Natural killer cell (primary cell): ENCODE data around the gene SEC16A. TPM values are rescaled to one million over a fixed set of nuclear protein-coding genes. Genes with fewer than 3 reads are reported as not detected.

Source experiments
- ATAC-seq, 3 donors: fragments of 150-1000 bp in 2 of 3; fragments of 200-7000 bp in 1 of 3; cut with Tn5 transposase; 1 replicate in 1 of 3; 2 replicates in 2 of 3; pipeline ENCODE4 v1.10.0; 2021; ENCODE audit warnings: mild to moderate bottlenecking in 2 of 3, moderate library complexity in 2 of 3
- DNase-seq, 2 donors: peaks; one replicate each; pipeline versions ENCODE4 v3.0.0 to v3.0.0-alpha.2; 2013 to 2021; ENCODE audit warnings: mixed read lengths in 1 of 2
- H3K27ac ChIP-seq: one replicate; pipeline ENCODE4 v1.5.1; 2013; ENCODE audit warnings: mild to moderate bottlenecking, low read length
- H3K27me3 ChIP-seq: one replicate; pipeline ENCODE4 v1.6.1; 2013; ENCODE audit warnings: low read length; ENCODE audit not compliant: control insufficient read depth, insufficient read depth
- H3K36me3 ChIP-seq: one replicate; pipeline ENCODE4 v1.6.1; 2013; ENCODE audit warnings: low read length; ENCODE audit not compliant: control insufficient read depth, insufficient read depth
- H3K4me1 ChIP-seq: one replicate; pipeline ENCODE4 v1.6.1; 2013; ENCODE audit warnings: low read length; ENCODE audit not compliant: control insufficient read depth, insufficient read depth
- H3K4me3 ChIP-seq: one replicate; pipeline ENCODE4 v1.5.1; 2013; ENCODE audit warnings: low read length
- H3K9me3 ChIP-seq: one replicate; pipeline ENCODE4 v1.6.1; 2013; ENCODE audit warnings: low read length; ENCODE audit not compliant: control insufficient read depth, insufficient read depth
- H3K27ac Mint-ChIP-seq, 2 donors: one replicate each; pipeline ENCODE4 v1.8.0; 2022; ENCODE audit warnings: mild to moderate bottlenecking in 2 of 2, mixed read lengths in 2 of 2, moderate library complexity in 1 of 2
- H3K27me3 Mint-ChIP-seq, 2 donors: one replicate each; pipeline ENCODE4 v1.8.0; 2022; ENCODE audit warnings: low read depth in 2 of 2, mixed read lengths in 2 of 2
- H3K36me3 Mint-ChIP-seq: one replicate; pipeline ENCODE4 v1.8.0; 2022; ENCODE audit warnings: mixed read lengths
- H3K4me1 Mint-ChIP-seq, 2 donors: one replicate each; pipeline ENCODE4 v1.8.0; 2022; ENCODE audit warnings: mixed read lengths in 2 of 2
- H3K4me3 Mint-ChIP-seq: one replicate; pipeline ENCODE4 v1.8.0; 2022; ENCODE audit warnings: mild to moderate bottlenecking, moderate library complexity, mixed read lengths
- H3K9me3 Mint-ChIP-seq, 2 donors: one replicate each; pipeline ENCODE4 v1.8.0; 2022; ENCODE audit warnings: mixed read lengths in 2 of 2
- WGBS: methylation state at CpG from one replicate; pipeline ENCODE4 v1.1.7; 2013; ENCODE audit warnings: missing lambda C conversion rate; ENCODE audit not compliant: insufficient coverage; 5-methylcytosine and 5-hydroxymethylcytosine counted together
- intact Hi-C: fragments of 100-400 bp; cut with micrococcal nuclease; formaldehyde crosslinking; loops from one replicate; pipeline ENCODE4 v1.14.2; 2022
- total RNA-seq, 4 donors: library from RNA; stranded (reverse); fragments of 120-200 nt in 1 of 4; gene quantifications; one replicate each; pipeline versions ENCODE4 v1.2.3 to v1.2.4, GENCODE V29; 2013 to 2022
- TF ChIP-seq, protein P1 (sequence below): fragments of 200-600 bp; IDR thresholded peaks from one replicate; pipeline ENCODE4 v1.8.0; 2022; ENCODE audit warnings: antibody characterized with exemption

SEC16A gene
- total RNA-seq, 3 donors from 2014 or later (not counting 1 experiment from before 2014, with no cell fraction given): 84.3 to 89.0 (median 87.1) TPM

DNA sequence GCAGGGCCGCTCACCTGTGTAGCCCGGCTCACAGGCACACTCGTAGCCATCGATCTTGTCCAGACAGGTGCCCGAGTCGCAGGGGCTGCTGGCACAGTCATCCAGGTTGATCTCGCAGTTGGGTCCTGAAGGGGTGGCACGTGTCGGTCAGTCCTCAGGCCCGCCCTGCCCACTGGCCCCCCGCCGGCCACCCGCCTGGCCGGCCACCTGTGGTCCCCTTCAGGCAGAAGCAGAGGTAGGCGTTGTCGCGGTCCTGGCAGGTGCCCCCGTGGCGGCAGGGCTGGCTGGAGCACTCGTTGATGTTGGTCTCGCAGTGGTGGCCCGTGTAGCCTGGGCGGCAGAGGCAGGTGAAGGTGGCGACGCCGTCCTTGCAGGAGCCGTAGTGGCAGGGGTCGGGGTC lies 32.4 kb upstream of the SEC16A start:
- ATAC-seq (no peak), DNase-seq (no peak)
- Mint-ChIP-seq H3K36me3 (no peaks in the 10 kb centered on the region), H3K27me3 (no peaks in the 10 kb centered on the region), H3K9me3 (no peaks in the 10 kb centered on the region), H3K27ac (no peak overlapping the region), H3K4me3 (no peak overlapping the region), H3K4me1 (no peaks in the 10 kb centered on the region)
- Histone ChIP-seq H3K27me3 (no peaks in the 10 kb centered on the region), H3K4me1 (no peaks in the 10 kb centered on the region), H3K9me3 (no peaks in the 10 kb centered on the region), H3K36me3 (peaks cover 95% of the 10 kb centered on the region), H3K27ac (no peak overlapping the region), H3K4me3 (no peak overlapping the region)
- TF ChIP-seq, protein P1, sequence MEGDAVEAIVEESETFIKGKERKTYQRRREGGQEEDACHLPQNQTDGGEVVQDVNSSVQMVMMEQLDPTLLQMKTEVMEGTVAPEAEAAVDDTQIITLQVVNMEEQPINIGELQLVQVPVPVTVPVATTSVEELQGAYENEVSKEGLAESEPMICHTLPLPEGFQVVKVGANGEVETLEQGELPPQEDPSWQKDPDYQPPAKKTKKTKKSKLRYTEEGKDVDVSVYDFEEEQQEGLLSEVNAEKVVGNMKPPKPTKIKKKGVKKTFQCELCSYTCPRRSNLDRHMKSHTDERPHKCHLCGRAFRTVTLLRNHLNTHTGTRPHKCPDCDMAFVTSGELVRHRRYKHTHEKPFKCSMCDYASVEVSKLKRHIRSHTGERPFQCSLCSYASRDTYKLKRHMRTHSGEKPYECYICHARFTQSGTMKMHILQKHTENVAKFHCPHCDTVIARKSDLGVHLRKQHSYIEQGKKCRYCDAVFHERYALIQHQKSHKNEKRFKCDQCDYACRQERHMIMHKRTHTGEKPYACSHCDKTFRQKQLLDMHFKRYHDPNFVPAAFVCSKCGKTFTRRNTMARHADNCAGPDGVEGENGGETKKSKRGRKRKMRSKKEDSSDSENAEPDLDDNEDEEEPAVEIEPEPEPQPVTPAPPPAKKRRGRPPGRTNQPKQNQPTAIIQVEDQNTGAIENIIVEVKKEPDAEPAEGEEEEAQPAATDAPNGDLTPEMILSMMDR: no peak
- 95% methylated on average over 28 of the region's 28 CpGs for WGBS
- intact Hi-C loops: no loop called here

- no peaks in the 10 kb centered on the region for H3K27me3 Mint-ChIP-seq
- Histone ChIP-seq H3K4me3 (no peak overlapping the region), H3K36me3 (peaks cover 95% of the 10 kb centered on the region), H3K27me3 (no peaks in the 10 kb centered on the region), H3K27ac (no peak overlapping the region), H3K4me1 (no peaks in the 10 kb centered on the region), H3K9me3 (no peaks in the 10 kb centered on the region)
- 92% methylated on average over 29 of the region's 29 CpGs for WGBS
- H3K4me3 Mint-ChIP-seq: no peak overlapping the region
- H3K4me1 Mint-ChIP-seq: no peaks in the 10 kb centered on the region
- ATAC-seq: no peak
- no peak for DNase-seq
- TF ChIP-seq, protein P1: no peak
- no peaks in the 10 kb centered on the region for H3K36me3 Mint-ChIP-seq
- intact Hi-C loops: no loop called here
- no peak overlapping the region for H3K27ac Mint-ChIP-seq
- H3K9me3 Mint-ChIP-seq: no peaks in the 10 kb centered on the region
Measured at GRCh38 chr9:136514022-136514714, 31.3 kb upstream of the SEC16A start.

DNA sequence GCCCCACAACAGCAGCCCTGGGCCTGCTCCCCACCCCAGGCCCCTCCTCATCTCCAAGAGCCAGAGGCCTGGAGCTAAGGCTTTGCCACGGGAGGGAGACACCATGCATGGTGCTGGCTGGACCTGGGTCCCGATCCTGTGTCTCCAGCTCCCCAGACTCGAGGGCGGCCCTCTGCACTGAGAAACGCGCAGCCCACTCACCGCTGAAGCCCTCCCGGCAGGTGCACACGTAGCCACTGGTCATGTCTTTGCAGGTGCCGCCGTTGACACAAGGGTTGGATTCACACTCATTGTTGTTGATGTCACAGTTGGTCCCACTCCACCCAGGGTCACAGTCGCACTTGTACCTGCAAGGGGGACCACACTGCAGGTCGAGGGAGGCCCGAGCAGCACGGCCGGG lies 30.4 kb upstream of the SEC16A start:
- H3K36me3 Mint-ChIP-seq: no peaks in the 10 kb centered on the region
- WGBS: 98% methylated on average over 16 of the region's 16 CpGs

More for the DNA sequence above, 30.4 kb upstream of the SEC16A start:
- Histone ChIP-seq H3K9me3 (no peaks in the 10 kb centered on the region), H3K27me3 (no peaks in the 10 kb centered on the region), H3K4me3 (no peak overlapping the region), H3K36me3 (peaks cover 95% of the 10 kb centered on the region), H3K4me1 (no peaks in the 10 kb centered on the region), H3K27ac (no peak overlapping the region)
- intact Hi-C loops: no loop called here
- no peak overlapping the region for H3K4me3 Mint-ChIP-seq
- TF ChIP-seq, protein P1: no peak
- H3K27me3 Mint-ChIP-seq: no peaks in the 10 kb centered on the region
- ATAC-seq (no peak), DNase-seq (no peak)
- no peak overlapping the region for H3K27ac Mint-ChIP-seq
- H3K4me1 Mint-ChIP-seq: no peaks in the 10 kb centered on the region
- no peaks in the 10 kb centered on the region for H3K9me3 Mint-ChIP-seq
